Measurements from ENCODE around the gene CTSF. TPM values are rescaled to one million over a fixed set of nuclear protein-coding genes. Genes with fewer than 3 reads are reported as not detected.
A peak's percentile ranks its signal among the peaks of the same experiment; 100 is the strongest.

Gene CTSF
- total and polyA plus RNA-seq, 2 of the 13 experiments (the other 11 are each of a cell fraction or from before 2014, with no cell fraction given) = not detected

- TF ChIP-seq ZBTB1 (CRISPR knock-in tag; IDR thresholded peaks at IDR 0.05; ENCODE audit: borderline replicate concordance) (no peak), HNRNPL (IDR thresholded peaks at IDR 0.05; ENCODE audit: low read depth, low read length) (no peak), ZNF547 (CRISPR knock-in tag; IDR thresholded peaks at IDR 0.05) (no peak), ZNF644 (CRISPR knock-in tag; IDR thresholded peaks at IDR 0.05; ENCODE audit: low read depth) (no peak), ZNF660 (CRISPR knock-in tag; IDR thresholded peaks at IDR 0.05; ENCODE audit: borderline replicate concordance, low read depth) (no peak), JUNB (CRISPR knock-in tag; IDR thresholded peaks at IDR 0.05; ENCODE audit: borderline replicate concordance) (no peak), ZNF629 (CRISPR knock-in tag; conservative IDR thresholded peaks at IDR 0.05) (peak; percentile 95)
These were observed 21.3 kb downstream of the CTSF start (continued) for GRCh38 chr11:66546966-66547661.

GRCh38 chr11:66546368-66546965 is 21.9 kb downstream of the CTSF start, which contains the start of gene ACTN3:
TSS of gene ACTN3 (plus strand) at chr11:66546903. CDS start at chr11:66546938, 35 bp downstream.
- peak within 1 kb of the TSS; percentile 79 for H3K9ac ChIP-seq (ENCODE audit: insufficient read depth, low read depth, low read length)
- H3K79me2 ChIP-seq (ENCODE audit: insufficient read depth, low read length) = no peaks in the 10 kb centered on the region
- H3K4me3 ChIP-seq (replicated peaks in 1 of 3; ENCODE audit: insufficient read depth in 1 of 3, low read depth in 2 of 3, low read length in 3 of 3) = peak within 1 kb of the TSS; percentile 69 to 93 (median 83)
- DNase-seq (ENCODE audit: low spot score) (peak; percentile 17), FAIRE-seq (no peak), ATAC-seq (peak; percentile 8)
- 4% methylated on average over 21 of the region's 37 CpGs for WGBS (ENCODE audit: low lambda C conversion rate)
- peaks cover 2 to 11% of the 10 kb centered on the region in 2 experiments; a peak in 4 of 5 replicates for H3K27me3 ChIP-seq (ENCODE audit: control insufficient read depth in 1 of 2, insufficient read depth in 2 of 2, low read length in 2 of 2)
- no peaks in the 10 kb centered on the region for H3K36me3 ChIP-seq (replicated peaks in 1 of 2; ENCODE audit: control insufficient read depth in 1 of 2, insufficient read depth in 2 of 2, low read length in 2 of 2)
- peak within 1 kb of the TSS; percentile 53 for H3K27ac ChIP-seq (ENCODE audit: extremely low read length, insufficient read depth, low read length)
- CTCF ChIA-PET (ENCODE audit: low intra/inter-chr PET ratio, low total read pairs) = no interaction called here
- no TSS peak for BruUV-seq (replicated peaks)
- in situ Hi-C loops (cut with HindIII; ENCODE audit: extremely low pct_ligation_motif_present, low pct_unique_long_range_greater_than_20kb) = no loop called here
- peak within 1 kb of the TSS; percentile 97 for H3K4me2 ChIP-seq (ENCODE audit: low read depth, low read length)
- intact Hi-C loops (cut with micrococcal nuclease; ENCODE audit: unreplicated experiment) = loop anchor here (1.0 kb wide), 1 partner anchor 66 kb away; the partner anchor contains the start of gene DPP3
- no peak within 1 kb of the TSS for H2AFZ ChIP-seq (ENCODE audit: low read length)
- POLR2A ChIA-PET = interaction anchor here (0.9 to 2.9 kb wide), 9 partner anchors 36 to 131 kb away, joined by 5 to 17 read pairs (median 8); partner anchors contain the start of genes BBS1, CCDC87, CCS and DPP3
- H3K9me3 ChIP-seq (ENCODE audit: low read length) = no peaks in the 10 kb centered on the region
- H3K4me1 ChIP-seq (ENCODE audit: insufficient read depth, low read length) = peaks cover 44% of the 10 kb centered on the region
- H4K20me1 ChIP-seq (ENCODE audit: insufficient read depth, low read length) = no peaks in the 10 kb centered on the region
- TF ChIP-seq ZNF577 (CRISPR knock-in tag; IDR thresholded peaks at IDR 0.05; ENCODE audit: borderline replicate concordance, low read depth) = no peak
- TF ChIP-seq RFX3 (CRISPR knock-in tag; IDR thresholded peaks at IDR 0.05) = no peak
- TF ChIP-seq ZNF232 (CRISPR knock-in tag; IDR thresholded peaks at IDR 0.05; ENCODE audit: borderline replicate concordance) = no peak
- TF ChIP-seq ZNF530 (CRISPR knock-in tag; IDR thresholded peaks at IDR 0.05; ENCODE audit: low read depth) = no peak
- TF ChIP-seq, protein P1, sequence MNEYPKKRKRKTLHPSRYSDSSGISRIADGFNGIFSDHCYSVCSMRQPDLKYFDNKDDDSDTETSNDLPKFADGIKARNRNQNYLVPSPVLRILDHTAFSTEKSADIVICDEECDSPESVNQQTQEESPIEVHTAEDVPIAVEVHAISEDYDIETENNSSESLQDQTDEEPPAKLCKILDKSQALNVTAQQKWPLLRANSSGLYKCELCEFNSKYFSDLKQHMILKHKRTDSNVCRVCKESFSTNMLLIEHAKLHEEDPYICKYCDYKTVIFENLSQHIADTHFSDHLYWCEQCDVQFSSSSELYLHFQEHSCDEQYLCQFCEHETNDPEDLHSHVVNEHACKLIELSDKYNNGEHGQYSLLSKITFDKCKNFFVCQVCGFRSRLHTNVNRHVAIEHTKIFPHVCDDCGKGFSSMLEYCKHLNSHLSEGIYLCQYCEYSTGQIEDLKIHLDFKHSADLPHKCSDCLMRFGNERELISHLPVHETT (CRISPR knock-in tag; conservative IDR thresholded peaks at IDR 0.05) = peak; percentile 20; the same call in 1 of the 2 replicates
- no peak for TF ChIP-seq PHF5A (CRISPR knock-in tag; IDR thresholded peaks at IDR 0.05; ENCODE audit: low read depth, unreplicated experiment)
- no peak for TF ChIP-seq BHLHE40 (IDR thresholded peaks at IDR 0.05; ENCODE audit: low read length)
- no peak for TF ChIP-seq ZBTB42 (CRISPR knock-in tag; IDR thresholded peaks at IDR 0.05)
- TF ChIP-seq ERF (CRISPR knock-in tag; IDR thresholded peaks at IDR 0.05) = 0 out of 2 replicates have a peak, but pooled peaks have one; percentile 10
- TF ChIP-seq ZC3H13 (CRISPR knock-in tag; IDR thresholded peaks at IDR 0.05) = no peak
- no peak for TF ChIP-seq ZFX (CRISPR knock-in tag; IDR thresholded peaks at IDR 0.05; ENCODE audit: low read depth)
- TF ChIP-seq TSC22D2 (CRISPR knock-in tag; IDR thresholded peaks at IDR 0.05; ENCODE audit: borderline replicate concordance) = no peak
